ENCODE measurements around the gene ZNF865.

ZNF865 gene

DNA sequence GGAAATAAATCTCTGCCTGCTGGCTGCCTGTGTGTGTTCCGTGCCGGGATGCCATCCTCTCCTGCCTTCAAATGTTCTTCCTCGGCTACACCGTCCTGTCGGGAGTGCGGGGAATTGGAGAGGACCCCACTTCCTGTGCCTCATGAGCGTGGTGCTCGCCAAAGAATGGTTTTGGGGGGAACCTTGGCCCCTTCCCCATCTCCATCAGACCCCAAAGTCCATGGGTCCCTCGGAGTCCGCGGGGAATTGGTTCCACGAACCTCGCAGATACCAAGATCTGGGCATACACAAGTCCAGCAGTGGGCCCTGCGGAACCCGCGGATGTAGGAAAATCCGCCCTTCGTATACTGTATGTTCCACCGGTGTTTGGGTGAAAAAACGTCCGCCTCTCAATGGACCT, 2.3 kb upstream of the ZNF865 start:
- DNase-seq (ENCODE audit: low read depth, low spot score): no peak
- H3K27ac ChIP-seq: no peak overlapping the region

DNA sequence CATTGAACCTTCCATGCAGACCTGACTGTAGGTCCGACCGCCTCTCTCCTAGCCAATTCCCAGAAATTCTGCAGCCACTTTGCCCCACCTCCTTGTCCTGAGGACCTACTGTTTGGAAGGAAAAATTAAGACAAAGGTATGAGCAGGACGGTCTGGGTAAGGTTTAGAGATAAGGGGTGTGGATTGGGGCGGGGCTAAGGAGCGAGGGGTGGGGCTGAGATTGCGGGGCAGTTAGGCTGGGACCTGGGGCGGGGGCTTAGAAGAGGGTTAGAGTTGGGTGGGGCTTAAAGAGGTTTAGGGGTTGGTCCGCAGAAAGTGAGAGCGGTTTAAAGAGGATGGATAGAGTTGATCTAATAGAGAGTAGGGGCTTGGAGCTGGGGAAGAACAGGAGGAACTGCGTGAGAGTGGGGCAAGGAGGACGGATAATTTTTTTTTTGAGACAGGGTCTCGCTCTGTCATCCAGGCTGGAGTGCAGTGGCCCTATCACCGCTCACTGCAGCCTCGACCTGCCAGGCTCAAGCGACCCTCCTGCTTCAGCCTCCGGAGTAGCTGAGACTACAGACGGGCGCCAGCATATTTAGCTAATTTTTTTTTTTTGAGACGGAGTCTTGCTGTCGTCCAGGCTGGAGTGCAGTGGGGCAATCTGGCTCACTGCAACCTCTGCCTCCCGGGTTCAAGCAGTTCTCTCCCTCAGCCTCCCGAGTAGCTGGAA, 1.7 kb upstream of the ZNF865 start:
- H3K27ac ChIP-seq: peak overlapping the region; percentile 93
- no peak for DNase-seq (ENCODE audit: low read depth, low spot score)

DNA sequence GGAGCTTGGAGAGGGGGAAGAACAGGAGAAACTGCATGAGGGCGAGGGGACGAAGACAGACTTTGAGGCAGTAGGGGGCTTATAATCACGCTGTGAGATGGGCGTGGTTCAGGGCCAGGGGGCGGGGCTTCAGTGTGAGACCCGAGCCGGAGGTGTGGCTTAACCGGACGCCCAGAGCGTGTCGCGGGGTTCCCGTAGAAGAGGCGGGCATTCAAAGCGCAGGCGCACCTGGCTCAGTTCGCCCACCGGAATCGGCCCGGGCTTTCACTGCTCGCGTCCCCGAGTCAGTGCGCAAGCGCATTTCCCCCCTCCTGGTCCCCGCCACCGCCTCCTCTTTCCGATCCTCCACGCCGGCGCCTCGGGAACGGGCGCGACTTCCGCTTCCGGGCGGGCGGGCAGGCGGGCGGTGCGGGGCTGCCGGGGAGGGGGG, 225 bp upstream of the ZNF865 start:
- peak overlapping the region; percentile 93 for H3K27ac ChIP-seq
- DNase-seq (ENCODE audit: low read depth, low spot score): peak; percentile 64

DNA sequence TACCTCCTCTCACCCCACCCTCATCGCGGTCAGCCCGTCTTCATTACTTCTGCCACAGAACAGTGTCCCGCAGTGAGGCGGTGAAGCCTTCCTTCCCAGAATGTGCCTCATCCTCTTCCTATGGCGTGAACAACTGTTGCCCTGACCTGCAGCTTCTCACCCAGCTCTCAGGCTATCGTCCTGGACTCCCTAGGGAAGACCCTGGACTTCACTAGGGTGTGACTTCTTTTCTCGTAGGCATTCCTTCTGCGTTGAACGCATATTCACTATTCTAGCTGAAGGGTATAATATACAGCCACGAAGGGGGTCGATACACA, 982 bp downstream of the ZNF865 start:
- no peak for DNase-seq (ENCODE audit: low read depth, low spot score)
- H3K27ac ChIP-seq: peak overlapping the region; percentile 93

DNA sequence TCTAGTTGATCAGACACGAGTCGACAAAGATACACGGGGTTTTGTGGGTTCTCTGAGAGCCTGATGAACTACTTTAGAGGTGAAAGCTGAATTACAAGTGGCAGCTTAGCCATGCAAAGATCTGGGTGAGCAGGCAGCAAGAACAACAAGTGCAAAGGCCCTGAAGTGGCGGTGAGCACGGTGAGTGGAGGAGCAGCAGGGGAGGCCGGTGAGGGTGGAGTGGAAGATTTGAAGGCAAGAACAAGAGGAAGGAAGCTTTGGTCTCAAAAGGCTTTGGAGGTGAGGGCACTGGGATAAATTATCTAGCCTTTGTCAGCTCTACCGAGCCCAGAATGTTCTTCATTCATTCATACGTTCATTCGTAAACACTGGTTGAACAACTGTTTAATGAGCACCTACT, 1.4 kb downstream of the ZNF865 start:
- peak overlapping the region; percentile 93 for H3K27ac ChIP-seq
- no peak for DNase-seq (ENCODE audit: low read depth, low spot score)

DNA sequence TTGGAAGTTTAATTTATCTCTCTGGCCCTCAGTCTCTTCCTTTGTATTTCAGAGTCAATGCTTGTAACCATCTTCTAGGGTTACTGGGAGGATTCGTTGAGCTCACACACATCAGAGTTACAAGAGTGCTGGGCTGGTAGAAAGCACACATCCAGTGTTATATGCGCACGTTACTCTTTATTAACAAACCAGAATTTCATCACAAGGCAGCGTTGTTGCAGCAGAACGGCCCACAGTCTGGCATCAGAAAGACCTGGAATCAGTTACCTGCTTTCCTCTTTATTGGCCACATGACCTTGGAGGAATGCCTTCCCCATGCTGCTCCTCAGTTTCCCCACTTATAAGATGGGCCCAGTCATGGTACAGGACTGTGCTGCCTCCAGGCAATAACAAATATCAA, 3.9 kb downstream of the ZNF865 start:
- H3K27ac ChIP-seq: no peak overlapping the region
- DNase-seq (ENCODE audit: low read depth, low spot score): no peak

DNA sequence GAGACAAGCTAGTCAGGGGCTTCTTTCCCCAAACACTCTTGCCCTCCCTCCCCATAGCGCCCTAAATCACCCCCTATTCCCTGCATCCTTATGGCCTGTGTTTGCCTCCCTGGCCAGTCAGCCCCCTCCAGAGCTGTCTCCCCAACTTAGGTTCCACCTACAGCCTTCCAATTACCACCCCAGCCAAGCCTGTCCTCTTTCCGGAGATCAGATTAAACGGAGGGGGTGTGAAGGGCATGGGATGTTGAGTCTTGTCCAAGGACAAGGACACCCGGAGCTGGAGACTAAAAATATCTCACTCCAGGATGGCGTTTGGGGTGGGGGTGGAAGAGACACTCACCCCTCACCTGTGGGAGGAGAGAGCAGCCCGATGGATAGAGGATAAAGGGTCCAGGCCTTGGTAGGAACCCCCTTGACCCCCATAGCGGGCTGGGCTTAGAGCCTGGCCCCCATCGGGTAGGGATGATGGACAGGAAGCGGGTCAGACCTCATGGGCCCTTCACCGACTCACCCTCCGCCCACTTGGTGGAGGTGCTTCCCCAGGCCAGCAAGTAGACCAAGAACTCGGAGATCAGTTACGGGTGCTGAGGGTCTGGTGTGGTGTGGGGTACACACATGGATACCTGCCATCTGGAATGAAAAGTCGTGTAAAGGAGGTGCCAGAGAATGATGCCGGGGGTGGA, 6.0 kb downstream of the ZNF865 start:
- H3K27ac ChIP-seq: no peak overlapping the region
- DNase-seq (ENCODE audit: low read depth, low spot score): no peak

DNA sequence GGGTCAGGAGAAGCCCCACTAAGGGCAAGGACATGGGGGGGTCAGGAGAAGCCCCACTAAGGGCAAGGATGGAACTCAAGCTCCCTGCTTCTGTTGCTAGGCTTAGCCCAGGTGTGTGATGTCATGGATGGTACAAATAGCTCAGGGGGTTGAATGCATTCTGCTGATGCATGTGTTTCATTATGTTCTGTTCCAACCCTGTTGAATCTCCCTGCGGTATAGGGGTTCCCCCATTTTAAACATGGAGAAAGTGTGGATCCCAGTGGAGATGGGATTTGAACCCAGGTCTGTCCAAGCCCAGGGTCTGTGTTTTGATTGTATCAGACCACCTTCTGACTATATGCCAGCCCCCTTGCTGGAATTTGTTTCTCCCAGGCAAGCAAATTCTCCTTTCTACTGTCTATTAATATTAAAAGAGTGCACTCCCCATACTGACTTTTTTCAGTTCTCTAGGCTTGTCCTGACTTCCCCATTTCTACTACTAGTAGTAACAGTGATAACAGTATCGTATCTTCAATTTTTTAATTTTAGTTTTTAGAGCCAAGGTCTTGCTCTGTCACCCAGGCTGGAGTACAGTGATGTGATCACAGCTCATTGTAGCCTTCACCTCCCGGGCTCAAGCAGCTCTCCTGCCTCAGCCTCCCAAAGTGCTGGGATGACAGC, 6.7 kb downstream of the ZNF865 start:
- no peak overlapping the region for H3K27ac ChIP-seq
- no peak for DNase-seq (ENCODE audit: low read depth, low spot score)

DNA sequence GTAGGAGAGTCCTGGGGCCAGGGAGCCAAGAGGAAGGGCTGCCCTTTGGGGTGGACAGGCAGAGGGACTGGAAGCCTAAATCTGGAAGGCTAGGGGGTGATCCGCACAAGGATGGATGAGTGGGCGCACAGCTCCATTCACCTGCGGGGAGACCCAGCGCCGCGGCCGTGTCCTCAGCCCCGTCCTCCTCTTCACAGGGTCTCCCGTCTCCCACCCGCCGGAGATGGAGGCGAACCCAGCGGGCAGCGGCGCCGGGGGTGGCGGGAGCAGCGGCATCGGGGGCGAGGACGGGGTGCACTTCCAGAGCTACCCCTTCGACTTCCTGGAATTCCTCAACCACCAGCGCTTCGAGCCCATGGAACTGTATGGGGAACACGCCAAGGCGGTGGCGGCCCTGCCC, 7.9 kb downstream of the ZNF865 start:
- no peak for DNase-seq (ENCODE audit: low read depth, low spot score)
- H3K27ac ChIP-seq: no peak overlapping the region

DNA sequence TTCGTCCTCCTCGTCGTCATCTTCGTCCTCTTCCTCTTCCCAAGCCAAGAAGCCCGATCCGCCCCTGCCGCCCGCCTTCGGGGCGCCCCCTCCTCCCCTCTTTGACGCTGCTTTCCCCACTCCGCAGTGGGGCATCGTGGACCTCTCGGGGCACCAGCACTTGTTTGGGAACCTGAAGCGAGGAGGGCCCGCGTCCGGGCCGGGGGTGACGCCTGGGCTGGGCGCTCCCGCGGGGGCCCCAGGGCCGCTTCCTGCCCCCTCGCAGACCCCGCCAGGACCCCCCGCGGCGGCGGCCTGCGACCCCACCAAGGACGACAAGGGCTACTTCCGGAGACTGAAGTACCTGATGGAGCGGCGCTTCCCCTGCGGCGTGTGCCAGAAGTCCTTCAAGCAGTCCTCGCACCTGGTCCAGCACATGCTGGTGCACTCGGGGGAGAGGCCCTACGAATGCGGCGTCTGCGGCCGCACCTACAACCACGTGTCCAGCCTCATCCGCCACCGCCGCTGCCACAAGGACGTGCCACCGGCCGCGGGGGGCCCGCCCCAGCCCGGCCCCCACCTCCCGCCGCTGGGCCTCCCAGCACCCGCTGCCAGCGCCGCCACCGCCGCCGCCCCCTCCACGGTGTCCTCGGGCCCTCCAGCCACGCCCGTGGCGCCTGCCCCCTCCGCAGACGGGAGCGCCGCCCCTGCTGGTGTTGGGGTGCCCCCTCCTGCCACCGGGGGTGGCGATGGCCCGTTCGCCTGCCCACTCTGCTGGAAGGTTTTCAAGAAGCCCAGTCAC, 8.7 kb downstream of the ZNF865 start:
- no peak for DNase-seq (ENCODE audit: low read depth, low spot score)
- no peak overlapping the region for H3K27ac ChIP-seq

DNA sequence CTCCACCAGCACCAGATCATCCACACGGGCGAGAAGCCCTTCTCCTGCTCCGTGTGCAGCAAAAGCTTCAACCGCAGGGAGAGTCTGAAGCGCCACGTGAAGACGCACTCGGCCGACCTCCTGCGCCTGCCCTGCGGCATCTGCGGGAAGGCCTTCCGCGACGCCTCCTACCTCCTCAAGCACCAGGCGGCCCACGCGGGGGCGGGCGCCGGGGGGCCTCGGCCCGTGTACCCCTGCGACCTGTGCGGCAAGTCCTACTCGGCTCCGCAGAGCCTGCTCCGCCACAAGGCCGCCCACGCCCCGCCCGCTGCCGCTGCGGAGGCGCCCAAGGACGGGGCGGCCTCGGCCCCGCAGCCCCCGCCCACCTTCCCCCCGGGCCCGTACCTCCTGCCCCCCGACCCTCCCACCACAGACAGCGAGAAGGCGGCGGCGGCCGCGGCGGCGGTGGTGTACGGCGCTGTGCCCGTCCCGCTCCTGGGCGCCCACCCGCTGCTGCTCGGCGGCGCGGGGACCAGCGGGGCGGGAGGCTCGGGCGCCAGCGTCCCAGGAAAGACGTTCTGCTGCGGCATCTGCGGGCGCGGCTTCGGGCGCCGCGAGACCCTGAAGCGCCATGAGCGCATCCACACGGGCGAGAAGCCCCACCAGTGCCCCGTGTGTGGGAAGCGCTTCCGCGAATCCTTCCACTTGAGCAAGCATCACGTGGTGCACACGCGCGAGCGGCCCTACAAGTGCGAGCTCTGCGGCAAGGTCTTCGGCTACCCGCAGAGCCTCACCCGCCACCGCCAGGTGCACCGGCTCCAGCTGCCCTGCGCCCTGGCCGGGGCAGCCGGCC, 9.5 kb downstream of the ZNF865 start:
- H3K27ac ChIP-seq: no peak overlapping the region
- DNase-seq (ENCODE audit: low read depth, low spot score): no peak

DNA sequence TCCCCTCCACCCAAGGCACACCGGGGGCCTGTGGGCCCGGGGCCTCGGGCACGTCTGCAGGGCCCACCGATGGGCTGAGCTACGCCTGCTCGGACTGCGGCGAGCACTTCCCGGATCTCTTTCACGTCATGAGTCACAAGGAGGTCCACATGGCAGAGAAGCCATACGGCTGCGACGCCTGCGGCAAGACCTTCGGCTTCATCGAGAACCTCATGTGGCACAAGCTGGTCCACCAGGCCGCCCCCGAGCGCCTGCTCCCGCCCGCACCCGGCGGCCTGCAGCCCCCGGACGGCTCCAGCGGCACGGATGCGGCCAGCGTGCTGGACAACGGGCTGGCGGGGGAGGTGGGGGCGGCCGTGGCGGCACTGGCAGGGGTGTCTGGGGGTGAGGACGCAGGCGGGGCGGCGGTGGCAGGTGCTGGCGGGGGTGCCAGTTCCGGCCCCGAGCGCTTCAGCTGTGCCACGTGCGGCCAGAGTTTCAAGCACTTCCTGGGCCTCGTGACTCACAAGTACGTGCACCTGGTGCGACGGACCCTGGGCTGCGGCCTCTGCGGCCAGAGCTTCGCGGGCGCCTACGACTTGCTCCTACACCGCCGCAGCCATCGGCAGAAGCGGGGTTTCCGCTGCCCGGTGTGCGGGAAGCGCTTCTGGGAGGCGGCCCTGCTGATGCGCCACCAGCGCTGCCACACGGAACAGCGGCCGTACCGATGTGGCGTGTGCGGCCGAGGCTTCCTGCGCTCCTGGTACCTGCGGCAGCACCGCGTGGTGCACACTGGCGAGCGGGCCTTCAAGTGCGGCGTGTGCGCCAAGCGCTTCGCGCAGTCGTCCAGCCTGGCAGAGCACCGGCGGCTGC, 10.3 kb downstream of the ZNF865 start:
- DNase-seq (ENCODE audit: low read depth, low spot score): no peak
- H3K27ac ChIP-seq: no peak overlapping the region

DNA sequence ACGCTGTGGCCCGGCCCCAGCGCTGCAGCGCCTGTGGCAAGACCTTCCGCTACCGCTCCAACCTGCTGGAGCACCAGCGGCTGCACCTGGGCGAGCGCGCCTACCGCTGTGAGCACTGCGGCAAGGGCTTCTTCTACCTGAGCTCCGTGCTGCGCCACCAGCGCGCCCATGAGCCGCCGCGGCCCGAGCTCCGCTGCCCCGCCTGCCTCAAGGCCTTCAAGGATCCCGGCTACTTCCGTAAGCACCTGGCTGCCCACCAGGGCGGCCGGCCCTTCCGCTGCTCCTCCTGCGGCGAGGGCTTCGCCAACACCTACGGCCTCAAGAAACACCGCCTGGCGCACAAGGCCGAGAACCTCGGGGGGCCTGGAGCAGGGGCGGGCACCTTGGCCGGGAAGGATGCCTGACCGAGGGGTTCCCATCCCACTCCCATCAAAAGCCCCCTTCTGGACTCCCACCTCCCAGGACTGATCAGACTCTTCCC, 11.0 kb downstream of the ZNF865 start:
- peak overlapping the region; percentile 43 for H3K27ac ChIP-seq
- DNase-seq (ENCODE audit: low read depth, low spot score): no peak

DNA sequence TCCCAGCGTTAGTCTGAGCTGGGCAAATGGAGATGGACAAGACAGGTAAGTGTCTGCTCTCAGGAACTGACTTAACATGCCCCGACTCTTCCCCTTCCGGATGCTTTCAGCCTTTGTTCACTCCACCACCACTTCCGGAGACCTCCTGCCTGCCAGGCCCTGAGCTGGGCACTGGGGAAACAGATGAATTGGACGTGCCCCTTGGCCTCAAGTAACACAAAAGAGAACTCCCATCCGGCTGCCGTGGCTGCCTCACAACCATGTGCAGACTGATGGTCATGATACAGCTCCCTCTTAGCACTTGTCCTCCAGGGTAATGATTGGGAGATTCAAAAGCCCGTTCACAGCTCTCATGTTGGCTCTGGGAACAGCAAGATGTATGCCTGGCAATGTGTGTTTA, 12.0 kb downstream of the ZNF865 start:
- H3K27ac ChIP-seq: peak overlapping the region; percentile 43
- no peak for DNase-seq (ENCODE audit: low read depth, low spot score)

DNA sequence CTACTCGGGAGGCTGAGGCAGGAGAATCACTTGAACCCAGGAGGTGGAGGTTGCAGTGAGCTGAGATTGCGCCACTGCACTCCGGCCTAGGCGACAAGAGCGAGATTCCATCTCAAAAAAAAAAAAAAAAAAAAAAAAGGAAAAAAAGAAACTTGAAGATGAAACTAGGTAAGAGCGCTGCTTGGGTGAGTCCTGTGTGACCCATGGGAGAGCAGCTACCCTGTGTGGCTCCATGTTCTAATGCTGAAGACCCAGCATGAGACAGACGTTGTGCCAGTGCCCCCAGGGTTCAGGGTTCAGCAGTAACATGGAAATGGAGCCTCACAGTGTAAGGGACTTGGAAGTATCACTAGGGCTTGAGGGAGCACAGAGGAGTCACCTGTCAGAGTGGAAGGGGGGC, 13.0 kb downstream of the ZNF865 start:
- no peak overlapping the region for H3K27ac ChIP-seq
- no peak for DNase-seq (ENCODE audit: low read depth, low spot score)

DNA sequence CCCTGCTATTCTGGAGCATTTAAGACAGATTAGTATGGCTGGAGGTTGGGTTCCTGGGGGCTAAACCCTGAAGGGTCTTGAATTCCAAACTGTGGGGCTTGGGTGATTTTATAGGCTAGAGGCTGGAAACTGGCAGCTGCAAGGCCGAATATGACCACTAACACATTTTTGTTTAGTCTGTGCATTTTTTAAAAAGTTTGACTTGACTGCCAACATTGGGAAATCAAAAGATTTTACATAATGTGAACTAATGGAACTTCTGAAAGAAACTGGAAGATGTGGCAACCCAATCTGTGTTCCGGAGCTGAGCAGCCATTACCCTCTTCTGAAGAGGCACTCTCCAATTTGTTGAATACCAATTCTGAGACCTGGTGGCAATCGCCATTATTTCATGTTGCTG, 13.8 kb downstream of the ZNF865 start:
- no peak overlapping the region for H3K27ac ChIP-seq
- DNase-seq (ENCODE audit: low read depth, low spot score): no peak

DNA sequence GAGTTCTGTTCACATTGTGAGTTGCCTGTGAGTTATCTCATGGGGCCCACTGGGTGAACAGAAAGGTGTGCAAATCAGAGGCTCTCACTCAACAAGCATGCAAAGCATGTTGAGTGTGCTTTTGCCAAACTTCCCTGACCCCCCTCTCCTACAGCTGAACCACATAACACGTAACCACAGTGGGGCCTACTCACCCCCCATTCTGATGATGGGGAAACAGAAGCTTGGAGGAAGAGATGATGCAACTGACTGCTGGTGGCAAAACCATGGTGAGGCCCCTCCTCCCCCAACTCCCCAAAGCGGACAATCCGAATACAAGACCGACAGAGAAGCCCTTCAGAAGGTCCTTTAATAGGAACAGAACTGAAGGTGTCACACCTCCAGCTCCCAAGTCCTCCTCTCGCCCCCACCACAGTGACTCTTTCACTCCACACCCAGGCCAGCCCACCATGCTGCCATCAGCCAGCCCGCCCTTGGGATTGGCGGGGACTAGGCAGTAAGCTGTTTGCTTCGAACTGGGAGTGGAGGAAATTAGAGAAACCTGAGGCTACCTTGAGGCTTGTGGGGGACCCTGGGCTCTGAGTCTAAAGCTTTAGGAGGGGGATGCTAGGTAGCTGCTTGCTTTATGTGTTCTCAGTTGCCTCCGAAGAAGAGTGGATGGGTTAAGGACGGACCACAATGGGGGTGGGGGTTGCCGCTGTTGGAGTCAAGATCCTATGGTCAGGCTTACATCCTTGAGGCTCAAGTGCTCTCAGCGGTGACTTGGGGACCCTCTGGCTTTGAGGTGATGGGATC, 15.2 kb downstream of the ZNF865 start:
- H3K27ac ChIP-seq: no peak overlapping the region
- no peak for DNase-seq (ENCODE audit: low read depth, low spot score)

DNA sequence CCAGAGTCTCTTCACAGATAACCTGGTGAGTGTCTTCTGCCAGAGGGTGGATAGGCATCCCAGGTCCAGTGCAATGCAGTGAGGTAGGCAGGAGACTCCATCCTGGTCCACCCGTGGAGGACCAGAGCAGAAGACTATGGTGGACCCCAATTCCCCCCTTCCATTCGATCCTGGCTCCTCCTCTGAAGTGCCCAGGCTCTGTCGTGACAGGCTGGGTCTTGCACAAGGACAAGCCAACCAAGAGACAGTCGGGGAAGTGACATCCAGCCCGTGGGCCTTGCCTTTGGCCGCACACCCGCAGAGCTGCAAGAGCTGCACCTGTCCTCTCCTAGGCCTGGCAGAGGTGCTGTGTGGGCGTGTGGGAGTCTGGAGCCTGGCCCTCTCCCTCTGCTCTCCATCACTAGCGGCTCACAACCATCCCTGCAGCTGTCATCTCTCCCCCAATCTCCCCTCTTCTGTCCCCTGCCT, 15.8 kb downstream of the ZNF865 start:
- no peak for DNase-seq (ENCODE audit: low read depth, low spot score)
- H3K27ac ChIP-seq: no peak overlapping the region

Measured in epithelial cell of prostate (primary cell).